Neural cell (in vitro differentiated cells): Measurements from ENCODE around the gene RNF223.

Experiments used
- CTCF ChIP-seq: fragments of 450-650 bp; IDR thresholded peaks from 2 replicates; pipeline ENCODE4 v1.5.1; 2014; ENCODE audit warnings: antibody characterized with exemption, mild to moderate bottlenecking, moderate library complexity; ENCODE audit not compliant: poor library complexity, severe bottlenecking
- EZH2 ChIP-seq: fragments of 200-600, 300-800 bp; shearing (Covaris generic), sonication (generic); IDR thresholded peaks from 2 replicates; pipeline ENCODE4 v1.6.1; 2014; ENCODE audit warnings: antibody characterized with exemption, low read length, borderline replicate concordance, mild to moderate bottlenecking; ENCODE audit not compliant: insufficient read depth, poor library complexity, severe bottlenecking
- POLR2AphosphoS5 ChIP-seq: IDR thresholded peaks from 2 replicates; pipeline ENCODE4 v1.6.1; 2012
- RAD21 ChIP-seq: fragments of 450-650 bp; conservative IDR thresholded peaks from 2 replicates; pipeline ENCODE4 v1.6.1; 2014; ENCODE audit warnings: antibody characterized with exemption, mild to moderate bottlenecking, moderate library complexity

GRCh38 chr1:1053022-1053421 lies 21.1 kb downstream of the RNF223 start:
- TF ChIP-seq CTCF (no peak), RAD21 (no peak), EZH2 (no peak), POLR2AphosphoS5 (no peak)
